Muscle of back (tissue), 11 donors: ENCODE measurements around the gene TGM5. TPM values are rescaled to one million over a fixed set of nuclear protein-coding genes. Genes with fewer than 3 reads are reported as not detected.
"Not testable (repeated sequence)": the region's sequence is repeated elsewhere in the genome, so short reads cannot be mapped to it uniquely, and the experiment has no call there.

Experiments
- DNase-seq, 3 donors: peaks; one replicate each; pipeline versions ENCODE4 v3.0.0 to v3.0.0-alpha.2; 2013
- polyA plus RNA-seq, 10 donors: library from polyadenylated mRNA; unstranded; fragments of 120-200 nt; gene quantifications; one replicate each; pipeline ENCODE4 v1.2.1, GENCODE V29; 2013; ENCODE audit not compliant: insufficient read length in 10 of 10

TGM5 gene
- polyA plus RNA-seq, 10 donors: 0.04 to 0.50 (median 0.25) TPM; not detected in 2

- no peak for DNase-seq
Observed at GRCh38 chr15:43218908-43219706, 47.6 kb downstream of the TGM5 start.

- no peak for DNase-seq
Observed at GRCh38 chr15:43215961-43216360, 50.8 kb downstream of the TGM5 start.

- DNase-seq: no peak
Observed at GRCh38 chr15:43214592-43215295, 52.0 kb downstream of the TGM5 start.

GRCh38 chr15:43214169-43214568, 52.6 kb downstream of the TGM5 start:
- DNase-seq: no peak

- DNase-seq: no peak
Observed at GRCh38 chr15:43213466-43213865, 53.3 kb downstream of the TGM5 start.

- no peak for DNase-seq
Observed at GRCh38 chr15:43212951-43213350, 53.8 kb downstream of the TGM5 start.

GRCh38 chr15:43212299-43212698, 54.4 kb downstream of the TGM5 start:
- DNase-seq: no peak

- DNase-seq: no peak
Observed at GRCh38 chr15:43211224-43211735, 55.4 kb downstream of the TGM5 start.

- no peak for DNase-seq
Observed at GRCh38 chr15:43210807-43211206, 55.9 kb downstream of the TGM5 start.

DNA sequence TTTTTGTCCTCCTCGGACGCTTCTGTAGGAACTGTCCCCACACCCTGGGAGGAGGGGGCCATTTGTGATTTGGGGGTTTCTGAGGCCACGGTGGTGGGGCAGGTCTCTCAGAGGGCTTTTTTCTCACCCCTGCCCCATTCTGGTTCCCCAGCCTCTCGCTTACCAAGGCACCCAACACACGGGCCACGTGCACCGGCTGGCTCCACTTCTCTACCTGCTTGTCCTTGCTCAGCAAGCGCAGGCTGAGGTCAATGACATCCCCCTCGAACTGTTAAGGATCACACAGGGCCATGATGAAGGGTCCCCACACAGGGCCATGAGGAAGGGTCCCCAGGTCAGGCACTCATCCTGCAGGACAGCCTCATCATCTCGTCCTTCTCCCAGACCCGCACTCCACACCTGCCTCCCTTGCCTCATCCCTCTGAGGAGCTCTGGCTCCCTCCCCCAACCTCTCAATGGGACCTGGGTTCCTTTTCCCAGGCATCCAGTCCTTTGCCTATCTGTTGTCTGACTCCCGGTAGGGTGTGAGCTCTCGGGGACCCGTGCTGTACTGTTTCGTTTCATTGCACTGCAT, 56.5 kb downstream of the TGM5 start:
- no peak for DNase-seq

DNA sequence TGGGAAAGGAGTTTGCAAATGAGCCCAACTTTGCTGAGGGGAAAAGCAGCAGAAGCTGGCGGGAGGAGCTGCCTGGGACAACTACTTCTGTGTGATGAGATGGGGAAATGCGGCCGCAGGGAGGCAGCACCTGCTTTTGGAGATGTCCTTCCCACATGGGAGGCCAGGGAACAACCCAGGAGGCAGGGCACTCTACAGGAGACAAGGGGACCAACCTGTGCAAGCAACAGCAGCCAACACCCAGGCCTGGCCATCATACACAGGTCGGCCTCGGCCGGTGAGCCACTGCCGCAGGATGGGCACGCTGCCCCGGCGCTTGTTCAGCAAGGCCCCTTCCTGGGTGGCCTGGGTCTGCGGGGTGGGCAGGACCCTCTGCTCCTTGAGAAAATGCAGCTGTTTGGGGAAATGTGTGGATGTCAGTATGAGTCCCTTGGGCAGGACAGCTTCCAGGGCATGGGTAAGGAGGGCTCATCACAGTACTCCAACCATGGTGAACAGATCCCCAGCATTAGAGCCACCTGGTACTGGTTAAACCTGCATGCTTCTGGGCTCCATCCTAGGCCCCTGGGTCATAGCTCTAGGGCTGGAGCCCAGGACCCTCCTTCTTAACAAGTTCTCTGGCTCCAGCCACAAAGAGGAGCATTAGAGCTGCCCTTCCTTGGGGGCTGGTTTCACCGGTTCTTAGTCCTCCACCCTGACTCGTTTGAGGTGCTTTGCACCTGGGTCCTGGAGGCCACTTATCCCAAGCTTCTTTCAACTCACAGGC, 57.5 kb downstream of the TGM5 start:
- no peak for DNase-seq

GRCh38 chr15:43208052-43209002, 58.4 kb downstream of the TGM5 start:
- no peak for DNase-seq

GRCh38 chr15:43207024-43207423, 59.7 kb downstream of the TGM5 start:
- no peak for DNase-seq

- no peak for DNase-seq
Observed at GRCh38 chr15:43206054-43206453, 60.7 kb downstream of the TGM5 start.

GRCh38 chr15:43204016-43204901, 62.5 kb downstream of the TGM5 start:
- DNase-seq: peak in 2 of 3 donors; percentile 30 to 48

DNA sequence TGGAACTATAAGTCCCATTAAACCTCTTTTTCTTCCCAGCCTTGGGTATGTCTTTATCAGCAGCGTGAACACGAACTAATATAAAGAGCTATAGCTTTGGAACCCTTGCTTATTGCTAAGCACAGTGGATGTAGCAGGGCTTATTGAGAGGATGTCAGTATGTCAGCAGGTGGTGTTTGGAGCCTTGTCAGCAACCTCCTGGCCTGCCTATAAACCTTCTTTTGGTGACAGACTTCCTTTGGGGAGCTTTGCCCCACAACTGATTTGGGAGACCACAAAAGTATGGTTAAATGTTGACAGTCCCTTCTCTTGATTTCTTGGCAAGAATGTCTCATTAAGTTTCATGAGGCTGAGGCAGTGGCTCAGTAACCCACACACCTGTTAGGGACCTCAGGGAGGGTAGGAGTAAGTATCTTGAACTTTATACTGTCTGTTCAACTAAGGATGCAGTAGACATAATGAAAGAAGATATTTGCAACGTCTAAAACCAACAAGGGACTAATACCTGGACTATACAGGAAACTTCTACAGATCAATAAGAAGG, 66.7 kb downstream of the TGM5 start:
- no peak for DNase-seq

GRCh38 chr15:43198992-43199391, 67.7 kb downstream of the TGM5 start:
- DNase-seq: no peak

GRCh38 chr15:43198556-43198955, 68.2 kb downstream of the TGM5 start:
- not testable (repeated sequence) for DNase-seq

DNA sequence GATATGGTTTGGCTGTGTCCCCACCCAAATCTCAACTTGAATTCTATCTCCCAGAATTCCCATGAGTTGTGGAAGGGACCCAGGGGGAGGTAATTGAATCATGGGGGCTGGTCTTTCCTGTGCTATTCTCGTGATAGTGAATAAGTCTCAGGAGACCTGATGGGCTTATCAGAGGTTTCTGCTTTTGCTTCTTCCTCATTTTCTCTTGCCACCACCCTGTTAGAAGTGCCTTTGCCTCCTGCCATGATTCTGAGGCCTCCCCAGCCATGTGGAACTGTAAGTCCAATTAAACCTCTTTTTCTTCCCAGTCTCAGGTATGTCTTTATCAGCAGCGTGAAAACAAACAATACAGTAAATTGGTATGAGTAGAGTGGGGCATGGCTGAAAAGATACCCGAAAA, 69.0 kb downstream of the TGM5 start:
- not testable (repeated sequence) for DNase-seq
